Psoas muscle (tissue), 8 donors: Measurements from ENCODE around the gene ADCY7. TPM values are rescaled to one million over a fixed set of nuclear protein-coding genes. Genes with fewer than 3 reads are reported as not detected.

Experiments used
- ATAC-seq, 4 donors: fragments of 200-7000 bp; cut with Tn5 transposase; one replicate each; pipeline ENCODE4 v1.9.1; 2020; ENCODE audit warnings: moderate library complexity in 3 of 4, mild to moderate bottlenecking in 2 of 4
- DNase-seq, 2 donors: peaks; one replicate each; pipeline ENCODE4 v3.0.0-alpha.2; 2020
- H3K27ac ChIP-seq: fragments of 200-600 bp; one replicate; pipeline ENCODE4 v1.8.0; 2022
- H3K27me3 ChIP-seq, 3 donors: fragments of 200-600 bp in 1 of 3; one replicate each; pipeline versions ENCODE4 v1.6.1 to v1.8.0; 2013 to 2022; ENCODE audit warnings: low read length in 2 of 3, mild to moderate bottlenecking in 2 of 3, moderate library complexity in 1 of 3; ENCODE audit not compliant: insufficient read depth in 3 of 3
- H3K36me3 ChIP-seq, 2 donors: fragments of 200-600 bp in 1 of 2; one replicate each; pipeline versions ENCODE4 v1.6.1 to v1.8.0; 2013 to 2022; ENCODE audit warnings: low read depth in 1 of 2, mild to moderate bottlenecking in 1 of 2, moderate library complexity in 1 of 2; ENCODE audit not compliant: insufficient read depth in 1 of 2
- H3K4me1 ChIP-seq: fragments of 200-600 bp; one replicate; pipeline ENCODE4 v1.8.0; 2022
- H3K4me3 ChIP-seq: fragments of 200-600 bp; one replicate; pipeline ENCODE4 v1.8.0; 2022; ENCODE audit warnings: mild to moderate bottlenecking
- H3K9me3 ChIP-seq: fragments of 200-600 bp; one replicate; pipeline ENCODE4 v1.8.0; 2022
- CTCF ChIP-seq: fragments of 200-600 bp; IDR thresholded peaks from one replicate; pipeline ENCODE4 v1.8.0; 2022; ENCODE audit warnings: antibody characterized with exemption
- WGBS, 3 donors: extraction: QIAGEN DNeasy Blood & Tissue Kit; methylation state at CpG; one replicate each; pipeline versions ENCODE4 v1.1.6 to v1.1.7; 2013; 5-methylcytosine and 5-hydroxymethylcytosine counted together
- intact Hi-C, 2 donors: fragments of 100-400 bp; cut with DNase I; formaldehyde crosslinking; loops; one replicate each; pipeline versions ENCODE4 v1.11.0 to v1.14.2; 2022
- polyA plus RNA-seq, 3 donors: library from polyadenylated mRNA; stranded (reverse); fragments of 200-250 nt; gene quantifications; one replicate each; pipeline ENCODE4 v1.2.3, GENCODE V29; 2013
- total RNA-seq, 4 donors: library from RNA; stranded (reverse); fragmentation: NEBNext Ultra II Directional in 2 of 4; extraction: Animal tissue kit (Norgen Biotek cat#: 25700) in 2 of 4; gene quantifications; one replicate each; pipeline versions ENCODE4 v1.2.1 to v1.2.4, GENCODE V29; 2021 to 2023
- donor health status: healthy with polysubstance abuse.
- donor health status: DM: no; HTN: no; CAD: no; lungs with moderate emphysema.
- donor health status: Bipolar disorder and iron deficiency.
- donor health status: healthy.
- donor health status: DM: yes; HTN: yes; CAD: no.
- donor health status: DM: no; HTN: no; CAD: no.
- donor health status: DM: no; HTN: no; CAD: no.
- donor health status: DM: yes; HTN: yes; CAD: no.

ADCY7 gene
- total and polyA plus RNA-seq, 7 donors: 0.34 to 5.5 (median 3.1) TPM

- Histone ChIP-seq H3K4me1 (no peaks in the 10 kb centered on the region), H3K36me3 (no peaks in the 10 kb centered on the region), H3K9me3 (no peaks in the 10 kb centered on the region), H3K27ac (no peak overlapping the region), H3K27me3 (peaks cover 0 to 2% (median 0%) of the 10 kb centered on the region in 3 donors), H3K4me3 (no peak overlapping the region)
- ATAC-seq (peak in 1 of 4 donors; percentile 29), DNase-seq (peak in 1 of 2 donors; percentile 33)
- no peak for TF ChIP-seq CTCF
- intact Hi-C loops: no loop called here
- 80 to 91% (median 82%) methylated on average over 13 of the region's 13 CpGs for WGBS, 3 donors
Measured at GRCh38 chr16:50270510-50271147, 4.3 kb downstream of the ADCY7 start.

GRCh38 chr16:50271148-50272041, 5.0 kb downstream of the ADCY7 start:
- Histone ChIP-seq H3K4me3 (no peak overlapping the region), H3K36me3 (no peaks in the 10 kb centered on the region), H3K27me3 (no peaks in the 10 kb centered on the region), H3K4me1 (no peaks in the 10 kb centered on the region), H3K9me3 (no peaks in the 10 kb centered on the region), H3K27ac (no peak overlapping the region)
- ATAC-seq: no peak
- WGBS, 3 donors: 72 to 87% (median 76%) methylated on average over 14 to 15 of the region's 15 CpGs
- intact Hi-C loops: no loop called here
- no peak for TF ChIP-seq CTCF
- peak in 1 of 2 donors; percentile 47 for DNase-seq

GRCh38 chr16:50272111-50272571, 5.8 kb downstream of the ADCY7 start:
- Histone ChIP-seq H3K36me3 (no peaks in the 10 kb centered on the region), H3K9me3 (no peaks in the 10 kb centered on the region), H3K27me3 (no peaks in the 10 kb centered on the region), H3K4me3 (no peak overlapping the region), H3K4me1 (no peaks in the 10 kb centered on the region), H3K27ac (no peak overlapping the region)
- ATAC-seq: no peak
- DNase-seq: peak in 1 of 2 donors; percentile 23
- intact Hi-C loops: no loop called here
- no peak for TF ChIP-seq CTCF
- WGBS, 3 donors: 78 to 83% (median 79%) methylated on average over 7 of the region's 7 CpGs

- intact Hi-C loops: no loop called here
- no peak overlapping the region for H3K4me3 ChIP-seq
- no peaks in the 10 kb centered on the region for H3K9me3 ChIP-seq
- WGBS, 3 donors: 84 to 91% (median 90%) methylated on average over 4 to 5 of the region's 5 CpGs
- no peaks in the 10 kb centered on the region for H3K36me3 ChIP-seq
- no peak for TF ChIP-seq CTCF
- ATAC-seq (no peak), DNase-seq (peak in 1 of 2 donors; percentile 22)
- H3K4me1 ChIP-seq: no peaks in the 10 kb centered on the region
- H3K27me3 ChIP-seq: no peaks in the 10 kb centered on the region
- no peak overlapping the region for H3K27ac ChIP-seq
Measured at GRCh38 chr16:50272687-50273381, 6.5 kb downstream of the ADCY7 start.
